SU-DHL-6 (cell line): ENCODE results near the gene NECTIN3.

Experiments used
- H2AFZ ChIP-seq: fragments of 200-600 bp; sonication (generic); 2 replicates; pipeline ENCODE4 v1.6.1; 2014; ENCODE audit warnings: low read depth, mild to moderate bottlenecking, moderate library complexity, mixed read lengths, antibody characterized with exemption, low read length; ENCODE audit not compliant: severe bottlenecking
- H3F3A ChIP-seq: fragments of 200-600 bp; shearing (Covaris generic); 2 replicates; pipeline ENCODE4 v1.6.0; 2016; ENCODE audit warnings: antibody characterized with exemption, mild to moderate bottlenecking; ENCODE audit not compliant: insufficient read depth
- H3K27ac ChIP-seq: fragments of 200-600 bp; sonication (generic); 2 replicates; pipeline ENCODE4 v1.5.1; 2016; ENCODE audit warnings: low read depth, mild to moderate bottlenecking, low read length, moderate library complexity, mixed read lengths
- H3K27me3 ChIP-seq: fragments of 200-600 bp; sonication (generic), shearing (Covaris generic); 2 replicates; pipeline ENCODE4 v1.6.0; 2014; ENCODE audit warnings: mild to moderate bottlenecking, low read length
- H3K36me3 ChIP-seq: fragments of 200-600 bp; sonication (generic); 2 replicates; pipeline ENCODE4 v1.6.1; 2014; ENCODE audit warnings: mild to moderate bottlenecking, low read length, mixed read lengths
- H3K4me2 ChIP-seq: fragments of 300-600, 200-600 bp; shearing (Covaris generic), sonication (generic); 2 replicates; pipeline ENCODE4 v1.6.0; 2014; ENCODE audit warnings: low read length, low read depth, mild to moderate bottlenecking; ENCODE audit not compliant: poor library complexity, severe bottlenecking
- H3K4me3 ChIP-seq: fragments of 200-600 bp; sonication (generic); 2 replicates; pipeline ENCODE4 v1.5.1; 2014; ENCODE audit warnings: antibody characterized with exemption, low read length, mild to moderate bottlenecking, mixed read lengths; ENCODE audit not compliant: insufficient read depth, poor library complexity, severe bottlenecking
- H3K79me2 ChIP-seq: fragments of 200-600 bp; sonication (generic); 2 replicates; pipeline ENCODE4 v1.6.1; 2014; ENCODE audit warnings: mild to moderate bottlenecking, low read length, moderate library complexity; ENCODE audit not compliant: insufficient read depth
- H3K9ac ChIP-seq: fragments of 200-600 bp; sonication (generic); 2 replicates; pipeline ENCODE4 v1.7.0; 2014; ENCODE audit warnings: mild to moderate bottlenecking, low read length
- H3K9me2 ChIP-seq: fragments of 200-600 bp; sonication (generic); replicated peaks from 2 replicates; pipeline ENCODE4 v1.6.1; 2014; ENCODE audit warnings: low read length; ENCODE audit not compliant: insufficient read depth
- H3K9me3 ChIP-seq: fragments of 200-600 bp; sonication (generic); 2 replicates; pipeline ENCODE4 v1.6.1; 2014; ENCODE audit warnings: low read length, mixed read lengths; ENCODE audit not compliant: insufficient read depth
- H4K20me1 ChIP-seq: fragments of 200-600 bp; sonication (generic); 2 replicates; pipeline ENCODE4 v1.6.1; 2014; ENCODE audit warnings: low read depth, mild to moderate bottlenecking, antibody characterized with exemption, low read length, moderate library complexity, mixed read lengths
- CTCF ChIP-seq: fragments of 200-600 bp; sonication (generic); IDR thresholded peaks from one replicate; pipeline ENCODE4 v1.5.1; 2017; ENCODE audit warnings: antibody characterized with exemption, mild to moderate bottlenecking, low read length, moderate library complexity; ENCODE audit not compliant: insufficient read depth, poor library complexity, severe bottlenecking
- EZH2phosphoT487 ChIP-seq: fragments of 200-600 bp; sonication (generic), shearing (Covaris generic); conservative IDR thresholded peaks from 2 replicates; pipeline ENCODE4 v1.6.1; 2018; ENCODE audit warnings: mild to moderate bottlenecking, antibody characterized with exemption, low read length, moderate library complexity, mixed read lengths

The NECTIN3 gene

GRCh38 chr3:111032677-111033076, 38.9 kb upstream of the NECTIN3 start:
- Histone ChIP-seq H3F3A (no peaks in the 10 kb centered on the region), H3K4me3 (no peak overlapping the region), H3K4me2 (no peak overlapping the region), H3K9me3 (no peaks in the 10 kb centered on the region), H3K79me2 (no peaks in the 10 kb centered on the region), H4K20me1 (no peaks in the 10 kb centered on the region), H3K36me3 (no peaks in the 10 kb centered on the region), H3K9ac (no peak overlapping the region), H2AFZ (no peak overlapping the region), H3K27ac (no peak overlapping the region), H3K27me3 (no peaks in the 10 kb centered on the region), H3K9me2 (no peaks in the 10 kb centered on the region)
- TF ChIP-seq CTCF: no peak
- TF ChIP-seq EZH2phosphoT487: no peak

- Histone ChIP-seq H3K9me3 (no peaks in the 10 kb centered on the region), H3K79me2 (no peaks in the 10 kb centered on the region), H3K27ac (no peak overlapping the region), H3K9me2 (no peaks in the 10 kb centered on the region), H2AFZ (no peak overlapping the region), H3K4me3 (no peak overlapping the region), H3K4me2 (no peak overlapping the region), H3F3A (no peaks in the 10 kb centered on the region), H3K9ac (no peak overlapping the region), H3K27me3 (no peaks in the 10 kb centered on the region), H4K20me1 (no peaks in the 10 kb centered on the region), H3K36me3 (no peaks in the 10 kb centered on the region)
- TF ChIP-seq CTCF: no peak
- TF ChIP-seq EZH2phosphoT487: no peak
Measured at GRCh38 chr3:111033470-111034050, 38.1 kb upstream of the NECTIN3 start.

GRCh38 chr3:111035316-111035715, 36.3 kb upstream of the NECTIN3 start:
- no peak for TF ChIP-seq EZH2phosphoT487
- no peak for TF ChIP-seq CTCF
- no peaks in the 10 kb centered on the region for H3K79me2 ChIP-seq
- no peak overlapping the region for H3K27ac ChIP-seq
- no peaks in the 10 kb centered on the region for H3K9me2 ChIP-seq
- no peaks in the 10 kb centered on the region for H3K36me3 ChIP-seq
- H3K4me2 ChIP-seq: no peak overlapping the region
- no peak overlapping the region for H2AFZ ChIP-seq
- no peaks in the 10 kb centered on the region for H3K27me3 ChIP-seq
- H4K20me1 ChIP-seq: no peaks in the 10 kb centered on the region
- H3K9me3 ChIP-seq: no peaks in the 10 kb centered on the region
- no peaks in the 10 kb centered on the region for H3F3A ChIP-seq
- no peak overlapping the region for H3K4me3 ChIP-seq
- no peak overlapping the region for H3K9ac ChIP-seq

GRCh38 chr3:111035902-111036301, 35.7 kb upstream of the NECTIN3 start:
- Histone ChIP-seq H3K4me3 (no peak overlapping the region), H4K20me1 (no peaks in the 10 kb centered on the region), H2AFZ (no peak overlapping the region), H3K79me2 (no peaks in the 10 kb centered on the region), H3K36me3 (no peaks in the 10 kb centered on the region), H3K9me3 (no peaks in the 10 kb centered on the region), H3K27me3 (no peaks in the 10 kb centered on the region), H3K9me2 (no peaks in the 10 kb centered on the region), H3K27ac (no peak overlapping the region), H3K4me2 (no peak overlapping the region), H3F3A (no peaks in the 10 kb centered on the region), H3K9ac (no peak overlapping the region)
- TF ChIP-seq EZH2phosphoT487: no peak
- TF ChIP-seq CTCF: no peak
